ENCODE data around the gene PLEKHM3.
A peak's percentile ranks its signal among the peaks of the same experiment; 100 is the strongest.

PLEKHM3 gene

GRCh38 chr2:207870814-207871213 is 154.5 kb downstream of the PLEKHM3 start:
- no peak overlapping the region for H3K27ac ChIP-seq

GRCh38 chr2:207869784-207870778 is 155.2 kb downstream of the PLEKHM3 start:
- in situ Hi-C loops (cut with HindIII; ENCODE audit: low pct_ligation_motif_present, low sequenced_read_pairs) = no loop called here
- no peaks in the 10 kb centered on the region for H3K36me3 ChIP-seq (replicated peaks)
- TF ChIP-seq, protein P1, sequence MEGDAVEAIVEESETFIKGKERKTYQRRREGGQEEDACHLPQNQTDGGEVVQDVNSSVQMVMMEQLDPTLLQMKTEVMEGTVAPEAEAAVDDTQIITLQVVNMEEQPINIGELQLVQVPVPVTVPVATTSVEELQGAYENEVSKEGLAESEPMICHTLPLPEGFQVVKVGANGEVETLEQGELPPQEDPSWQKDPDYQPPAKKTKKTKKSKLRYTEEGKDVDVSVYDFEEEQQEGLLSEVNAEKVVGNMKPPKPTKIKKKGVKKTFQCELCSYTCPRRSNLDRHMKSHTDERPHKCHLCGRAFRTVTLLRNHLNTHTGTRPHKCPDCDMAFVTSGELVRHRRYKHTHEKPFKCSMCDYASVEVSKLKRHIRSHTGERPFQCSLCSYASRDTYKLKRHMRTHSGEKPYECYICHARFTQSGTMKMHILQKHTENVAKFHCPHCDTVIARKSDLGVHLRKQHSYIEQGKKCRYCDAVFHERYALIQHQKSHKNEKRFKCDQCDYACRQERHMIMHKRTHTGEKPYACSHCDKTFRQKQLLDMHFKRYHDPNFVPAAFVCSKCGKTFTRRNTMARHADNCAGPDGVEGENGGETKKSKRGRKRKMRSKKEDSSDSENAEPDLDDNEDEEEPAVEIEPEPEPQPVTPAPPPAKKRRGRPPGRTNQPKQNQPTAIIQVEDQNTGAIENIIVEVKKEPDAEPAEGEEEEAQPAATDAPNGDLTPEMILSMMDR (IDR thresholded peaks at IDR 0.05; ENCODE audit: low read depth, low read length, missing control alignments) = no peak
- peak; percentile 60 for DNase-seq
- no peak overlapping the region for H3K4me3 ChIP-seq (ENCODE audit: low read depth, low read length)
- H3K27ac ChIP-seq = peak overlapping the region; percentile 25
- no peaks in the 10 kb centered on the region for H3K27me3 ChIP-seq (replicated peaks)

More at GRCh38 chr2:207870814-207871213, 154.5 kb downstream of the PLEKHM3 start:
- H3K4me3 ChIP-seq (ENCODE audit: low read depth, low read length) = no peak overlapping the region
- H3K36me3 ChIP-seq (replicated peaks) = no peaks in the 10 kb centered on the region
- no peak for DNase-seq
- in situ Hi-C loops (cut with HindIII; ENCODE audit: low pct_ligation_motif_present, low sequenced_read_pairs) = no loop called here
- no peaks in the 10 kb centered on the region for H3K27me3 ChIP-seq (replicated peaks)
- TF ChIP-seq, protein P1 (IDR thresholded peaks at IDR 0.05; ENCODE audit: low read depth, low read length, missing control alignments) = no peak

GRCh38 chr2:207868855-207869596 is 156.3 kb downstream of the PLEKHM3 start:
- H3K36me3 ChIP-seq (replicated peaks) = no peaks in the 10 kb centered on the region
- TF ChIP-seq, protein P1 (IDR thresholded peaks at IDR 0.05; ENCODE audit: low read depth, low read length, missing control alignments) = no peak
- DNase-seq = no peak
- in situ Hi-C loops (cut with HindIII; ENCODE audit: low pct_ligation_motif_present, low sequenced_read_pairs) = no loop called here
- no peak overlapping the region for H3K4me3 ChIP-seq (ENCODE audit: low read depth, low read length)
- H3K27me3 ChIP-seq (replicated peaks) = no peaks in the 10 kb centered on the region
- peak overlapping the region; percentile 25 for H3K27ac ChIP-seq

GRCh38 chr2:207867905-207868304 is 157.4 kb downstream of the PLEKHM3 start:
- TF ChIP-seq, protein P1 (IDR thresholded peaks at IDR 0.05; ENCODE audit: low read depth, low read length, missing control alignments) = no peak
- Histone ChIP-seq H3K27ac (no peak overlapping the region), H3K36me3 (replicated peaks) (no peaks in the 10 kb centered on the region), H3K27me3 (replicated peaks) (no peaks in the 10 kb centered on the region), H3K4me3 (ENCODE audit: low read depth, low read length) (no peak overlapping the region)
- no peak for DNase-seq
- in situ Hi-C loops (cut with HindIII; ENCODE audit: low pct_ligation_motif_present, low sequenced_read_pairs) = no loop called here

- in situ Hi-C loops (cut with HindIII; ENCODE audit: low pct_ligation_motif_present, low sequenced_read_pairs) = no loop called here
- DNase-seq = no peak
- H3K27ac ChIP-seq = no peak overlapping the region
- H3K36me3 ChIP-seq (replicated peaks) = no peaks in the 10 kb centered on the region
- no peaks in the 10 kb centered on the region for H3K27me3 ChIP-seq (replicated peaks)
- H3K4me3 ChIP-seq (ENCODE audit: low read depth, low read length) = no peak overlapping the region
- TF ChIP-seq, protein P1 (IDR thresholded peaks at IDR 0.05; ENCODE audit: low read depth, low read length, missing control alignments) = no peak
Measured at GRCh38 chr2:207867056-207867455, 158.3 kb downstream of the PLEKHM3 start.

Measured in brain microvascular endothelial cell (primary cell).